Sigmoid colon (tissue), 4 donors: Measurements from ENCODE around the gene NBEAL1.

Experiments
- POLR2AphosphoS5 ChIP-seq, 4 donors: sonication (generic); formaldehyde crosslinking; IDR thresholded peaks; one replicate each; pipeline ENCODE4 v1.6.1; 2017; ENCODE audit warnings: antibody characterized with exemption in 4 of 4
- TF ChIP-seq, protein P1 (sequence below), 4 experiments: fragments of 450-650 bp in 3 of 4; fragments of 200-600 bp in 1 of 4; IDR thresholded peaks; one replicate each; pipeline ENCODE4 v1.5.1; 2016 to 2019; ENCODE audit warnings: antibody characterized with exemption in 4 of 4, mild to moderate bottlenecking in 3 of 4, moderate library complexity in 2 of 4

DNA sequence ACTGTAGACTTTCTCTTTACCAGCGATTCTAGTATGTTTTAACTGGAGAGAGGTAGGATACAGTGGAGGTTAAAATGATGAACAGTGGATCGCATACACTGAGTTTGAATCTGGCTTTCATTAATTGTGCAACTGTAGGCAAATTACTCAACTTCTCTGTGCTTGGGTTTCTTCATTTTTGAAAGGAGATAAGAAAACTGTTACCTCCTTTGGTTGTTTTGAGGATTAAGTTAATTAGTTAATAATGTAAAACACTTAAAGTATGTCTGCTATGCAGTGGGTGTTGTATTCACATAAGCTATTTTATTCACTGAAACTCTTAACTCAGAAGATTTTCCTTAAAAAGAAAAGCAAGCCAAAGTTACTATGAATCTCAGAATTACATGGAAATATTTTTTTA, 112.3 kb downstream of the NBEAL1 start:
- TF ChIP-seq, protein P1, sequence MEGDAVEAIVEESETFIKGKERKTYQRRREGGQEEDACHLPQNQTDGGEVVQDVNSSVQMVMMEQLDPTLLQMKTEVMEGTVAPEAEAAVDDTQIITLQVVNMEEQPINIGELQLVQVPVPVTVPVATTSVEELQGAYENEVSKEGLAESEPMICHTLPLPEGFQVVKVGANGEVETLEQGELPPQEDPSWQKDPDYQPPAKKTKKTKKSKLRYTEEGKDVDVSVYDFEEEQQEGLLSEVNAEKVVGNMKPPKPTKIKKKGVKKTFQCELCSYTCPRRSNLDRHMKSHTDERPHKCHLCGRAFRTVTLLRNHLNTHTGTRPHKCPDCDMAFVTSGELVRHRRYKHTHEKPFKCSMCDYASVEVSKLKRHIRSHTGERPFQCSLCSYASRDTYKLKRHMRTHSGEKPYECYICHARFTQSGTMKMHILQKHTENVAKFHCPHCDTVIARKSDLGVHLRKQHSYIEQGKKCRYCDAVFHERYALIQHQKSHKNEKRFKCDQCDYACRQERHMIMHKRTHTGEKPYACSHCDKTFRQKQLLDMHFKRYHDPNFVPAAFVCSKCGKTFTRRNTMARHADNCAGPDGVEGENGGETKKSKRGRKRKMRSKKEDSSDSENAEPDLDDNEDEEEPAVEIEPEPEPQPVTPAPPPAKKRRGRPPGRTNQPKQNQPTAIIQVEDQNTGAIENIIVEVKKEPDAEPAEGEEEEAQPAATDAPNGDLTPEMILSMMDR (IDR thresholded peaks at IDR 0.05): no peak
- TF ChIP-seq POLR2AphosphoS5 (IDR thresholded peaks at IDR 0.05): no peak
